ENCODE data around the gene GLT8D2. TPM values are rescaled to one million over a fixed set of nuclear protein-coding genes. Genes with fewer than 3 reads are reported as not detected.
"Not testable (repeated sequence)": the region's sequence is repeated elsewhere in the genome, so short reads cannot be mapped to it uniquely, and the experiment has no call there.

Gene GLT8D2
- total RNA-seq, 1 experiment from 2014 or later: not detected

DNA sequence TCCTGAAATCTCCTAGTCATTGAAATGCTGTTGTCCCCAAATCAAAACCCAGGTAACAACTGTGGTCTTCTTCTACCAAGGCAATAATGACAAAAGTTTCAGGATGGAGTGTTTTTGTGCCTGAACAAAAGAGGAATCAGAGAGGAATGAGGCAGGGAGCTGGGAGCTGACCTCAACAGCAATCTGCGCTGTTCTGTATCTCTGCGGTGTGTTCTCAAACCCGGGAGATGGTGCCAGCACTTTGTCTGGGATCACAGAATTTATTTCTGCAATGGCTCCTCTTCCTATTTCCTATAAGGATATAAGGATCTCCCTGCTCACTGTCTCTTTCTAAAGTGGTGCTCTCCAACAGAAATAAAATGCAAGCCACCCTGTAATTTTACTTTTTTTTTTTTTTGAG, 449 bp upstream of the GLT8D2 start:
- DNase-seq (ENCODE audit: low spot score): no peak

DNA sequence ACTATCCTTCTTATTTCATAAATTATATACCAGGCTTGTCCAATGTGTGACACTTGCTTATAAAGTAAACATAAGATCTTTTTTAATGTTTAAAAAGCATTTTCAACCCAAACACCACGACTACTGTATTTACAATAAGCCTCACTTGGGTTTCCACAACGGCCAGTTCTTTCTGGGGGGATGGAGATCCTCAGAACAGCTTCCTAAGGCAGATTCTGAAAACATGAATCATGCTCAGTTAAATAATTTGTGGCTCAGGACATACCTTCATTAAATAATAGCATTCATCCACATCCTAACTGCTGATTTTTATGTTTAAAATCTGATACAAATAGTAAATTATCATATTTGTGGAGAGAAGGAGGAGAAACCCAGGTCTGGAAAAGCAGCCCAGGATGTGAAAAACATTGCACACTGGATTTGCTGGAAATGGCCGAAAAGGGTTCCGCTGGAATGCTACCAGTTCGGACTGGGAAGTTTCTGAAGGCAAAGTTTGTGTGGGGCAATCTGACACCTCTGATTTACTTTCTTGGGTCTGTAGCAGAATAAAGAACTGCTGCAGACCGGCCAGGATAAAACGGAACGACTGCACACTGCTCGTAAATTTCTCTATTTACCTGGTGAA, 597 bp downstream of the GLT8D2 start:
- no peak for DNase-seq (ENCODE audit: low spot score)

DNA sequence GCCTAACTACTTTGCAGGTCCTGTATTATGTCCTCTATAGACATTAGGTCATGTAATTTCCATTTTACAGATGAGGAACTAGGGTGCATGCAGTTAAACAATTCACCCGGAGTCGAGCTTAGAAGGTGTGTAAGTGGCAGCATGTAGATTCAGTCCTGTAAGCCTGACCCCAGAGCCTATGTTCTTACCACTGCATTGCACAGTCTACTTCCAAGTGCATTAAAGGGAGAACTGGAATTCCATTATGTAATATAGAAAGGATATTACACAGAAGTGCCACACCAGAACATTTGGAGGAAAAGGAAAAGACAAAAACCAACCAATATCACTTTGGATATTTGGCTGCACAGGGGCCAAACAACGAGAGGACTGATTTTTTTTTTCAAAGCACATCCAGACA, 1.2 kb downstream of the GLT8D2 start:
- DNase-seq (ENCODE audit: low spot score): no peak

DNA sequence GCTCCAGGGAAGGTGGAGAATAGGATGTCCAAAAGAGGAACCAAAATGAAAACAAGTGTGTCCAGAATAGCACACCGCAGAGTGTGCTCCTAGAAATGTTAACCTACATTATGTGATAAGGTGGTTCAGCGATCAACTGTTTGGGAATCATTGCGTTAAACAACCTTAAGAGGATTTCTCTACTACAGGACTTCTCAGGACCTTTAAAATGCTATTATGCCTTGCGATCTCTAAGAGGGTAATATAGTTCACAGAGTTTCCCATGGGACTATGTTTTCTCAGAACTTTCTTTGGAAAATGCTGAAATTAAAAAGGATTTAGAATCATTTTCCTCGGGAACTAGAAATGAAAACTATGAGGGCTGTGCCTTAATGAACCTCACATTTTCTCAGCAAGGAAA, 1.8 kb downstream of the GLT8D2 start:
- no peak for DNase-seq (ENCODE audit: low spot score)

DNA sequence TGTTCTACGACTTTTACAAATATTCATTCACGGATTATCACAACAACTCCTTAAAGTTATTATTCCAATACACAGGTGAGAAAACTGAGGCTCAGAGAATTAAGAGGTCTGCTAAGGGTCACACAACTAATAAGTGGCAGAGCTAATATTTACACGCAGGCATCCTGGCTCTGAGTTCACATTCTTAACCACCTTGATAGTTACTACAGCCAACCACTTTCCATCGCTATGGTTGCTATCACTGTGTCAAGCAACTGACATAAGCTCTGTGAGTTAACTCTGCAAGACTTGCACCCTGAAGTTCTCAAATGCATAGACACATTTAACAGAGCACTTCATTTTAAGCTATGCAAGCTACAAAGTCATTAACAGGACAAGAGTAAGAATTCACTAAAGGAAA, 3.7 kb downstream of the GLT8D2 start:
- DNase-seq (ENCODE audit: low spot score): no peak

DNA sequence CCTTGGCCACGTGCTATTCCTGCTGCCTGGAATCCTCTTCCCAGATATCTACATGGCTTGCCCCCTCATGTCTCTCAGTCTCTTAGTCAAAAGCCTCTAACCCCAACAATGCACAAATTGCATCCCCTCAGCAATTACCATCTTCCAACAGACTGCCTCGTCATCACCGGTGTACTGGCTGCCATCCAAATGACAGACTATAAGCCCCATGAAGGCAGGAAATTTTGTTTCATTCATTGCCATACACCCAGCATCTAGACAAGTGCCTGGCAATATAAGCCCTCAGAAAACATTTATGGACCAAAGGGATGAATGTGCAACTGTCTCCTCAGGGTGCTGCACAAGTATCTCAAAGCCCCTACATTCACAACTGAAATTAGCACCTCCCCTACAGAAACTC, 5.8 kb downstream of the GLT8D2 start:
- DNase-seq (ENCODE audit: low spot score): no peak

DNA sequence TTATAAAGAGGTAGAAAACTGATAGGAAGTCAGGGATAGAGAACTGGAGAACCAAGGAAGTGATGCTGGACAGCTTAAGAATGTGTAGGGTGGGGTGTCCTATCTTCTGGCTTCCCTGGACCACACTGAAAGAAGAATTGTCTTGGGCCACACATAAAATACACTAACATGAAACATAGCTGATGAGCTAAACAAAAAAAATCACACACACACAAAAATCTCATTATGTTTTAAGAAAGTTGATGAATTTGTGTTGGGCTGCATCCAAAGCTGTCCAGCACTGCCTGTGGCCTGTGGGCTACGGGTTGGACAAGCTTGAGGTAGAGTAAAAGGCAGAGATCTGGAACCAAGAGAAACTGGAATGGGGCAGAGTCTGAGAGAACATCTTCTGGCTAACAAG, 7.4 kb downstream of the GLT8D2 start:
- no peak for DNase-seq (ENCODE audit: low spot score)

DNA sequence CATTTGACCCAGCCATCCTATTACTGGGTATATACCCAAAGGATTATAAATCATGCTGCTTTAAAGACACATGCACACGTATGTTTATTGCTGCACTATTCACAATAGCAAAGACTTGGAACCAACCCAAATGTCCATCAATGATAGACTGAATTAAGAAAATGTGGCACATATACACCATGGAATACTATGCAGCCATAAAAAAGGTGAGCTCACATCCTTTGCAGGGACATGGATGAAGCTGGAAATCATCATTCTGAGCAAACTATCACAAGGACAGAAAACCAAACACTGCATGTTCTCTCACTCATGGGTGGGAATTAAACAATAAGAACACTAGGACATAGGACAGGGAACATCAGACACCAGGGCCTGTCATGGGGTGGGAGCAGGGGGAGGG, 10.2 kb downstream of the GLT8D2 start:
- DNase-seq (ENCODE audit: low spot score): not testable (repeated sequence)

DNA sequence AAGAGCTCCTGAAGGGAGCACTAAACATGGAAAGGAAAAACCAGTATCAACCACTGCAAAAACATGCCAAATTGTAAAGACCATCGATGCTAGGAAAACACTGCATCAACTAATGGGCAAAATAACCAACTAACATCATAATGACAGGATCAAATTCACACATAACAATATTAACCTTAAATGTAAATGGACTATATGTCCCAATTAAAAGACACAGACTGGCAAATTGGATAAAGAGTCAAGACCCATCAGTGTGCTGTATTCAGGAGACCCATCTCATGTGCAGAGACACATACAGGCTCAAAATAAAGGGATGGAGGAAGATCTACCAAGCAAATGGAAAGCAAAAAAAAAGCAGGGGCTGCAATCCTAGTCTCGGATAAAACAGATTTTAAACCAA, 13.8 kb downstream of the GLT8D2 start:
- not testable (repeated sequence) for DNase-seq (ENCODE audit: low spot score)

DNA sequence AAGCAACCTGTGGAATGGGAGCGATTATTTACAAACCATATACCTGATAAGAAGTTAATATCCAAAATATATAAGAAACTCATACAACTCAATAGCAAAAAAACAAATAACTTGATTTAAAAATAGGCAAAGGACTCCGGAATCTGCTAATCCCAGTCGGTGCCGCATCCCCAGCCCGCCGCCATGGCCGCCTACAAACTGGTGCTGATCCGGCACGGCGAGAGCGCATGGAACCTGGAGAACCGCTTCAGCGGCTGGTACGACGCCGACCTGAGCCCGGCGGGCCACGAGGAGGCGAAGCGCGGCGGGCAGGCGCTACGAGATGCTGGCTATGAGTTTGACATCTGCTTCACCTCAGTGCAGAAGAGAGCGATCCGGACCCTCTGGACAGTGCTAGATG, 19.4 kb downstream of the GLT8D2 start:
- not testable (repeated sequence) for DNase-seq (ENCODE audit: low spot score)

DNA sequence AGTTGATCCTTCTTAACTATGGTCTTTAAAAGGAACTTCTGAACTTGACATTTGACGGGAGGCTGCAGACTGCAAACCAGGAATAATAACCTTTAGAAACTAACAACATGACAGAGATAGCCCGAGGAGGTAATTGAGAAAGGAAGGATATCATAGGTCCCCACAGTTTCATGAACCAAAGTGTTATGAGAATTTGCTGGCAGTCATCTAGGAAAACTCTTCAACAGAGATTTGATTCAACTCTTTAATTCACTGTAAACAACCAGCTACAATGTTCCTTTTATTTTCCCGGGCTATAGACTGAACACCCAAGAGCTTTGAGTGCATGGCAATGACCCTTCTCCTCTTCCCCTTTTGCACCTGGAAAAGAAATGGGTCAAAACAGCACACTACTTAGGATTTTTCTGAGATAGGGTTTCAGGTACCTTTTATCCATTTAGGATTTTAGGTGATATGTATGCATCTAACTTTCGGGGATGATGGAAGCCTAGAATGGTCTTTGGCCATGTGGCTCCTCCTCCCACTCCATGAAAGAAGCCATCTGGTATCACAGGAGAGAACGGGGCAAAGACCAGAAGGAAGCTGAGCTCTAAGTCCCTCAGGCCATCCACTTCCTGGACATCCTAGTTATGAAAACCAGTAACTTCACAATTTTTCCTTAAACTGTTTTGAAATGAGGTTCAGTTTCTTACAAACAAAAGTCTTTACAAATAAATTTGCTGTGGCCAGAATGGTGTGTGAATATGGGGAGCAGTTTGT, 23.0 kb downstream of the GLT8D2 start:
- DNase-seq (ENCODE audit: low spot score): no peak

DNA sequence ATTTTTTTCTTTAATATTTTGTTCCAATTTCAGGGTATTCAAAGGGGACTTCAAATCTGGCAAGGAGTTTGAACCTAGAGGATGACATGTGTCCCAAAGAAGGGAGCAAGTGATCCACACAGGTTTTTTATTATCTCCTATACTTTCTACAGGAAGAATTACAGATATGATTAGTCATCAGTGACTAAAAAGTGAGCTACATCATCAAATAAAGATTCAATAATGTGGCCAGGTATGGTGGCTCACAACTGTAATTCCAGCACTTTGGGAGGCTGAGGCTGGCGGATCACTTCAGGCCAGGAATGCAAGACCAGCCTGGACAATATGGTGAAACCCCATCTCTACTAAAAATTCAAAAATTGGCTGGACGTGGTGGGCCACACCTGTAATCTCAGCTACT, 24.2 kb downstream of the GLT8D2 start:
- no peak for DNase-seq (ENCODE audit: low spot score)

DNA sequence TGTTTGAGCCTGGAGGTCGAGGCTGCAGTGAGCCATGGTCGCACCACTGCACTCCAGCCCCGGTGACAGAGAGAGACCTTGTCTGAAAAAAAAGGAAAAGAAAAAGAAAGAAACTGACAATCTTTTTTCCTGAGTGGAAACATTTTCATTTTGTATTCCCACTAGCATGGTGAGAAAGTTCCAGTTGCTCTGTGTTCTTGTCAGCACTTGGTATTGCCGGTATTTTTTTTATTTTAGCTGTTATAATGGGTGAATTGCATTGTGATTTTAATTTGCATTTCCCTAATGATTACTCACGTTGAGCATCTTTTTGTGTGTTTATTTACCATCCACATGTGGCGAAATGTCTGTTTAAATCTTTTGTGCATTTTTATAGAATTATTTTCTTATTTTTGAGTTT, 25.6 kb downstream of the GLT8D2 start:
- no peak for DNase-seq (ENCODE audit: low spot score)

DNA sequence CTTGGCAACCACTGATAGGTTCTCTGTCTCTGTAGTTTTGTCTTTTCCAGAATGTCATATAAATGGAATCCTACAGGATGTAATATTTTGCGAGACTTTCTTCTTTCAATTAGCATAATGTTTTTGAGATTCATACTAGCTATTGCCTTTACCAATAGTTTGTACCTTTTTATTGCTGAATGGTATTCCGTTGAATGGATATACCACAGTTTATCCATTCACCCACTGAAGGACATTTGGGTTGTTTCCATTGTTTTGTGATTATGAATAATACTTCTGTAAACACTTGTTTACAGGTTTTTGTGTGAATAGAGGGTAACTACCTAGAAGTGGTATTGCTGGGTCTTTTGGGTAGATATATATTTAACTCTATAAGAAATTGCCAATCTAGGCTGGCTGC, 26.3 kb downstream of the GLT8D2 start:
- DNase-seq (ENCODE audit: low spot score): no peak

DNA sequence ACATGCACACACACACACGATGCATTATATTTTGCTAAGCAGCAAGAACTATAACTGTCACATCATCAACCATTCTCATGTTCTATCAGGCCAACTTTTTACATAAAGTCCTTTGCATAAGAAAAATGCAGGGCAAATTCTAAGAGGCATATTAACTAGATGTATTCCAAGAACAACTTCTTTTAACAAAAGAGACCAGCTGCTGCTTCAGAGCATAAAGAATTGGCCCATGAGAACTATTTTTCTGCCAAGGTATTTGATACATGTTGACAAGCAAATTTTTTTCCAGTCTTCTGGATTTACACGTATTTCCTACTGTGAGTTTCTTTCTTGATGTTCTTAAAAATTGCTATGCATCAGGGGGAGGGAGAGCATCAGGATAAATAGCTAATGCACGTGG, 27.2 kb downstream of the GLT8D2 start:
- DNase-seq (ENCODE audit: low spot score): no peak

DNA sequence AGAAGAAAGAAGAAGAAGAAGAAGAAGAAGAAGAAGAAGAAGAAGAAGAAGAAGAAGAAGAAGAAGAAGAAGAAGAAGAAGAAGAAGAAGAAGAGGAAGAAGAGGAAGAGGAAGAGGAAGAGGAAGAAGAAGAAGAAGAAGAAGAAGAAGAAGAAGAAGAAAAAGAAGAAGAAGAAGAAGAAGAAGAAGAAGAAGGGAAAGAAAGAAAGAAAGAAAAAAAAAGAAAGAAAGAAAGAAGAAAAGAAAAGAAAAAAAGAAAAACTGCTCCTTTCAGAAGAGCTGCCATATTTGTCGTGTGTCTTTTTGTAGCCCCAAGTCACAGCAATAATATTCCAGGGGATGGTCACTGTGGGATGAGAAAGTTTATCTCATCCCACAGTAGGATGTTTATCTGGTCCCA, 28.1 kb downstream of the GLT8D2 start:
- not testable (repeated sequence) for DNase-seq (ENCODE audit: low spot score)

DNA sequence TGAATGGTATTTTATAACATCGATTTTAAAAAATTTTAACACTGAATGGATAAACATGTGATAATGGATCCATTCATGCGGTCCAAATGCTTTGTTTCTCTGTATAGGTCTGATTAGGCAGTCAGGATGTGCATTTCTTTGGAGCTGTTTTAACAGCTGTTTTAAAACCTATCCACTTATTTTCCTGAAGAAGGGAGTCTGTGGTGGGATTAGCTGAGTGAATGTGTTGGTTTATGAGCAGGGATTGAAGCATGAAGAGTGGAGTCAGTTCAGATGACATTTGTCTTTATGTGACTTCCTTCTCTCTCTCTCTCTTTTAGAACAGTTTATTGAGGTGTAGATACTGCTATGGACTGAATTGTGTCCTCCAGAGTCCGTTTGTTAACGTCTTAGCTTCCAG, 37.7 kb downstream of the GLT8D2 start:
- DNase-seq (ENCODE audit: low spot score): no peak

DNA sequence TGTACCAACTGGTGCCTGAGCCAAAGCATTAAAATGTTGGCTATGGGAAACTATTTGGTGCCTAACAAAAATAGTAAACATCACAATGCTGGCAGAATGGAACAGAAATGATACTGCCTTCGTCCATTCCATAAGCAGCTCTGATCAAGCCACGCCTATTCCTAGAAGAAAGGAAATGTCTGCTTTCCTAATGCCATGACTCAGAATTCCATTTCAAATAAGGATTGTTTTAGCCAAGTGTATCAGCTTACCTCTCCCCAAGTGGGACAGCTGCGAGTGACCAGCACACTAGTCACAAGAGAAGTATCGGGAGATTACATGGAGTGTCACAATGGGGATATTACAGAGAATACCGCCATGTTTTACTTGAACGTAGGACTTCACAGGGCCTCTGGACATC, 38.7 kb downstream of the GLT8D2 start:
- no peak for DNase-seq (ENCODE audit: low spot score)

DNA sequence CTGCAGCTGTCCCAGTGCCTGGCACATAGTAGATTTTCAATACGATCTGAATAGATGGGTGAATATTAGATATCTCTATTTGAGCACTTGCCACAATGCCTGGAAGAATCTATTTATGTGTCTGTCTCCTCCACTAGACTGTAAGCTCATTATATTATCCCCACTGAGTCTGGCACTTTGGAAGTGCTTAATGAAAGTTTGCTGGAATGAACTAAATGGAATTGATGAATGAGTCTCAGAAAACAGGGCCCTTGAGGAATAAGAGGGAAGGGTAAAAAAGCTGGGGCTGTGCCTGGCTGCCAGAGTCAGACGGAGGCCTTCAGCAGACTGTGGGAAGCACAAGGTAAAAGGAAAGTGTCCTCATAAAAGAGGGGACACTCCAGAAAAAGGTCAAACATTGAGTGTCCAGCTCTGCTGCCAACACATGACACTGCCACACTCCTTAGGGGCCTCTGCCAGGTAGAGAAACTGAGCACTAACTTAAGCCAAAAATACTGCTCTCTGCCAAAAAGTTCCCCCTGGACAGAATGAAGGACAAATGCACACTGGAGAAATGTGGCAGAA, 39.3 kb downstream of the GLT8D2 start:
- no peak for DNase-seq (ENCODE audit: low spot score)

DNA sequence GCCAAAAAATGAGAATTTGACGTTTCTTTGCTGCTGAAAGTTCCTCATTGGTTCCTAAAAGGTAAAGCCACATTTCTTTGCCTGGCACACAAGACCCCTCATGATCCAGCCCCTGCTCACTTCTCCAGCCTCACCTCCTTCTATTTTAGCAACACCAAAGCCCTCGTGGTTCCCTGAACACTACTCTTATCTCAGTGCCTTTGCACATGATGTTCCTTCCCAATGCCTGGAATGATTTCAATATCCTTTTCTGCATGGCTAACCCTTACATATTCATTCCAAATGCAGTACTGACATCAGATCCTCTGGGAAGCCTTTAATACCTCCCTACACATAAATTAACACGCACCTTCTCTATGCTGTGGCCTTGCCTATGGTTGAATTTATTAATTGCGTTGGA, 39.9 kb downstream of the GLT8D2 start:
- no peak for DNase-seq (ENCODE audit: low spot score)

DNA sequence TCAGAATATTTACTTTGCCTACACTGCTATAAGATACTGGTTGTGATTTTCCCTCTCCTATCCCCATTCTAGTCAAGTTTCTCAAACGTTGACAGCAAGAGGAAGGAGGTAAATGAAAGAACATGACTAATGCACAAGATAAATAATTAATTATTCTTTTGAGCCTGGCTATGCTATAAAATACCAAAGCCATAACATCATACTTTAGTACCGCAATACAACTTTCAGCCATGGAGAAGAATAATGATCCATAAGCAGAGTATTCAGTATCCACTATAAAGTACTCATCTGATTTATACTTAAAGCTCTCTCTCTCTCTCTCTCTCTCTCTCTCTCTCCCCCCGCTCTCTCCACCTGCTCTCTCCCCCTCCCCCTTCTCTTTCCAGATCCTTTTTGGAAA, 43.1 kb downstream of the GLT8D2 start:
- DNase-seq (ENCODE audit: low spot score): peak; percentile 15

DNA sequence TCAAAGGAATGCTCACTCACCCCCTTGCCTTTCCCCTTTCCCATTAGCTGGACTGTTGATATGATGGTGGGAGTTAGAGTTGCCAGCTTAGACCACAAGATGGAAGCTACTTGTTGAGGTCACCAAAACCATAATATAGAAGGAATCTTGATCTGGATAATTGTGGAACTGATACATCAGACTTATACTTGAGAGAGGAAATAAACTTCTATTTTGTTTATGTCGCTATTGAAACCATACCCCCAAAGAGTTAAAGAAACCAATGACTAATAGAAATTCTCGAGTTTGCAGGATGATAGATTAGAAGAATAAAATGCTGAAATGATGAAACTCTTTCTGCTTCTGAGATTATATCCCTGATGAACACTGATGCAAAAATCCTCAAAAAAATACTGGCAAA, 46.4 kb downstream of the GLT8D2 start:
- no peak for DNase-seq (ENCODE audit: low spot score)

DNA sequence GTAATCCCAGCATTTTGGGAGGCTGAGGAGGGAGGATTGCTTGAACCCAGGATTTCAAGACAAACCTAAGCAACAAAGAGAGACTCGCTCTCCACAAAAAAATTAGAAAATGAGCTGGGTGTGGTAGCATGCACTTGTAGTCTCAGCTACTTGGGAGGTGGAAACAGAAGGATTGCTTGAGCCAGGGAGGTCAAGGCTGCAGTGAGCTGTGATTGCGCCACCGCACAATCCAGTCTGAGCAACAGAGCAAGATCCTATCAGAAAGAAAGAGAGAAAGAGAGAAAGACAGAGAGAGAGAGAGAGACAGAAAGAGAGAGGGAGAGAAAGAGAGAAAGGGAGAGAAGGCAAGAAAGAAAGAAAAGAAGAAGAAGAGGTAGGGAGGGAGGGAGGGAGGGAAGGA, 47.3 kb downstream of the GLT8D2 start:
- no peak for DNase-seq (ENCODE audit: low spot score)
